WI38 (cell line): ENCODE results near the gene UBE2E2.

Source experiments
- H3K4me3 ChIP-seq: 2 replicates; pipeline ENCODE4 v1.5.1; 2011; ENCODE audit warnings: low read depth, mild to moderate bottlenecking, control low read depth, low read length
- CTCF ChIP-seq: IDR thresholded peaks from 2 replicates; pipeline ENCODE4 v1.5.1; 2012; ENCODE audit warnings: low read depth, mild to moderate bottlenecking, control low read depth, low read length

UBE2E2 gene

GRCh38 chr3:23591374-23591773, 388.2 kb downstream of the UBE2E2 start:
- TF ChIP-seq CTCF = no peak
- no peak overlapping the region for H3K4me3 ChIP-seq

GRCh38 chr3:23592961-23593931, 390.1 kb downstream of the UBE2E2 start:
- no peak overlapping the region for H3K4me3 ChIP-seq
- TF ChIP-seq CTCF = no peak

GRCh38 chr3:23594066-23594465, 390.9 kb downstream of the UBE2E2 start:
- H3K4me3 ChIP-seq = no peak overlapping the region
- no peak for TF ChIP-seq CTCF

- H3K4me3 ChIP-seq = no peak overlapping the region
- TF ChIP-seq CTCF = no peak
These were observed 392.0 kb downstream of the UBE2E2 start for GRCh38 chr3:23594894-23595670.

GRCh38 chr3:23595851-23596250, 392.7 kb downstream of the UBE2E2 start:
- no peak for TF ChIP-seq CTCF
- no peak overlapping the region for H3K4me3 ChIP-seq

- TF ChIP-seq CTCF = no peak
- H3K4me3 ChIP-seq = no peak overlapping the region
These were observed 397.2 kb downstream of the UBE2E2 start for GRCh38 chr3:23600167-23600871.
